HG02610 (cell line): ENCODE results near the gene ZSWIM5.
A peak's percentile ranks its signal among the peaks of the same experiment; 100 is the strongest.

Source experiments
- ATAC-seq: cut with Tn5 transposase; IDR thresholded peaks from one replicate; pipeline ENCODE4 v1.9.1; 2021; ENCODE audit warnings: mild to moderate bottlenecking, moderate library complexity; ENCODE audit not compliant: unreplicated experiment

The ZSWIM5 gene

DNA sequence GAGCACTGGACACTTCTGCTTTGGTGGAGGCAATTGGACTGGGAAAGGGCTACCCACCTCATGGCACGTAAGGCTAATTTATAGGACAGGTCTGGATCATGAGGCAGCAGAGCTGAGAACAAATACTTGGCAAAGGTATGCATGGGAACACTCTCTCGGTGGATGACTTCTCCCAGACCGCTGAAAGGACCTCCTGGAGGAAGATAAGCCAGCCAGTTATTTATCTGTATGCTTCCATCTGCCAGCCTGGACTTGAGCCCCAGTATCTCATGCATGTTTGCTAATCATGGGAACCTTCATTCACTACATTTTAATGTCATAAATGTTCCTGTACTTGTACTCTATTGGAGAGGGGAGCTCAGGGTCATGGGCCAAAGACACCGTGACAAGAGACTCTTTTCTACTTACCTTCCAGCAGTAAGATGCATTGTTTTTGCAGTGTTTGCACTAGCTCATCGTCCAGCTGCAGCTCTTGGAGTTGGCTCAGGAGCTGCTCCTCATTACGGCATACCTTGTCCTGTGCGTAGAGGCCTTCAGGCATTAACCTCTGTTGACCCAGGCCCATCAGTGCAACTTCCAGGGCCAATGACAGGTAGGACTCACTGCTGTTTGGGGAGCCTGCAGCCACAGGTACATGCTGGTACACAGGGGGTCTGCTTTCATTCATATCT, 170.6 kb downstream of the ZSWIM5 start:
- no peak for ATAC-seq

DNA sequence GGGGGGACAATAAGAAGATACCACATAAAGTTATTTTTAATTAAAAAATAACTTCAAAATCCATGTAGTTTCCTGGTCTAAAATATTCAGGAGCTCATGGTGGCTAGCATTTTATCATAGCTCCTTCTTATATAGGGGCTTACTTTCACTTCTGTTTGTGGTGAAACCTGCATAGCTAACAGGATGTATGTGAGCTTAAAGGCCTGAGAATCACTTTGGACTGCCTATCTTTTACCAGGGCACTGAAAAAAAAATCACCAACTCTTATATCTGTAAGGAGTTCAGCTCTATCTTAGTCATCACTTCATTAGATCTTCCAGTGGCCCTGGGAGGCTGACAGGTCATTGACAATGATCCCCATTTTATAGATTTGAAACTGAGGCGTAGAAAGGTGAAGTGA, 173.0 kb downstream of the ZSWIM5 start:
- ATAC-seq: no peak

DNA sequence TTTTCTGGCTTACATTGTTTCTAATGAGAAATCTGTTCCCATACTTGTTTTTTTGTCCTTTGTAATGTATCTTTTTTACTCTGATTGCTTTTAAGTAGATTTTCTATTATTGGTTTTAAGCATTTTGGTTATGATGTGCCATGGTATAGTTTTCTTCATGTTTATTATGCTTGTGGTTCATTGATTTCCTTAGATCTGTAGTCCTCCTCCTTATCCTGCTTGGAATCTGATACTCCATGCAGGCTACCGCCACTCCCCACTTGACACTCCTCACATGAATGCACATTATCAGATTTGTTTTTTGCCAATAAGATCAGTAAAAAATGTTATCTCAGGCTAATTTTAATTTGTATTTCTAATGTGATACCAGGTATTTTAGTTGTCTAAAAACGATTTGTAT, 173.6 kb downstream of the ZSWIM5 start:
- ATAC-seq: no peak

DNA sequence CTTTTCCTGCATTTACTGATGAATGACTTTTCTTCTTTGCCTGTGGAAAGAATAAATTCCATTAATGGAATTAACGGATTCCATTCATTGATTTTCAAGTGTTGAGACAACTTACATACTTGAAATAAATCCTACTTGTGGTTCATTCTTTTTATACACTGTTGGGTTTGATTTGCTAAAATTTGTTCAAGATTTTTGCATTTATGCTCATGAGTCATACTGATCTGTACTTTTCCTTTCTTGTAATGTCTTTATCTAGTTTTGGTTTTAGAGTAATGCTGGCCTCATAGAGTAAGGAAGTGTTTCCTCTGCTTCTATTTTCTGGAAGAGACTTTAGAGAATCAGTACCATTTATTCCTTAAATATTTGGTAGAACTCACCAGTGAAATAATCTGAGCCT, 180.0 kb downstream of the ZSWIM5 start:
- ATAC-seq: no peak

DNA sequence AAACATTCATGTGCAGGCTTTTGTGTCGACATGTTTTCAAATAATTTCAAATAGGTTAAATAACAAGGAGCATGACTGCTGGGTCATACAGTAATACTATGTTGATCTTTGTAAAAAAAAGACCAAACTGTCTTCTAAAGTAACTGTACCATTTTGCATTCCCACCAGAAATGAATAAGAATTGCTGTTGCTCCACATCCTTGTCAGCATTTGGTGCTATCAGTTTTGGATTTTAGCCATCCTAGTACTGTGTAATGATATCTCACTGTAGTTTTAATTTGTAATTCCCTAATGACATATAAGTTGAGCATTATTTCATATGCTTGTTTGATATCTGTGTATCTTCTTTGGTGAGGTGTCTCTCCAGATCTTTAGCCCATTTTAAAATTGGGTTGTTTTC, 182.7 kb downstream of the ZSWIM5 start:
- ATAC-seq: no peak

DNA sequence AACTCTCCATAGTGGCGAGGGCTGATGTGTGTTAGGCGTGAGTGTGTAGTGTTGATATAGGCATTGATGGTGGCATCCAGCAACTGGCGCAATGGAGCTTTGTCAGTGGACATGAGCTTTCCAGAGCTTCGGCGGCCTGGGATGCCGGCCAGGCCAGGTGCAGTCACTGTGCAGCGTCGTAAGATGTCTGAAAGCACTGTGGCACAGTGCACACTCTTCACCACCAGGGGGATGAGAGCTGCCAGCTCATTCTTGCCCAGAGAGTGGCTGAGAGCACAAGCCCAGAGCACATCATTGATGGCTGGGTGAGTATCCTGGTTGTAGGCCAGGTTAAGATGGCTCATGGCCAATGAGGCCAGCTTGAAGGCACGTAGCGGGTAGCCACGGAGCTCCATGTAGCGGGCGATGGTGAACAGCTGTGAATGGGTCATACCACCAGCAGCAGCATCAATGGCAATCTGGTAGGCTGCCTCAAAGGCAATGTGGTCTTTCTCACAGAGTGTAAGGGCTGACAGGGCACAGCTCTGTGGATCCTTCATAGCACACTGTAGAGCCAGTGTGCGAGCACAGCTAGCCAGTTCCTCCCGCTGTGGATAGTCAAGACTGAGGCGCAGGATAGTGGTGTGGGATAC, 187.7 kb downstream of the ZSWIM5 start:
- ATAC-seq: peak; percentile 67

DNA sequence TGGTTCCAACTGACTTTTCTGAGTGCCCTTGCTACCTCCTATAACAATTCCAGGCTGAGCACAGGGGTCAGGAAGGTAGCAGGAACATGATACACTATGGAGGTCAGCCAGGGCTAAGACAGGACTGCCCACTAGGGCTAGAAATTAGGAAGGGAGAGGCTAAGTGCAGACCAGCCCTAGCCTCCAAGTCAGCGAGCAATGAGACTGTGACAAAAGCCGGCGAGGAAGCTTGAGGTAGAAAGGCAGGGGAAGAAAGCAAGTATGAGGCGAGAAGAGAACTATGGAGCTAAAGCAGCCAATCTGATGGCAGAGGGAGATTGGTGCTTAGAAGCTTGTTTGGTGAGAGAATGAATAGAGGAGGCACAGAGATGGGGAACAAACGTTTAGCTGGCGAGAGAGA, 189.6 kb downstream of the ZSWIM5 start:
- no peak for ATAC-seq

DNA sequence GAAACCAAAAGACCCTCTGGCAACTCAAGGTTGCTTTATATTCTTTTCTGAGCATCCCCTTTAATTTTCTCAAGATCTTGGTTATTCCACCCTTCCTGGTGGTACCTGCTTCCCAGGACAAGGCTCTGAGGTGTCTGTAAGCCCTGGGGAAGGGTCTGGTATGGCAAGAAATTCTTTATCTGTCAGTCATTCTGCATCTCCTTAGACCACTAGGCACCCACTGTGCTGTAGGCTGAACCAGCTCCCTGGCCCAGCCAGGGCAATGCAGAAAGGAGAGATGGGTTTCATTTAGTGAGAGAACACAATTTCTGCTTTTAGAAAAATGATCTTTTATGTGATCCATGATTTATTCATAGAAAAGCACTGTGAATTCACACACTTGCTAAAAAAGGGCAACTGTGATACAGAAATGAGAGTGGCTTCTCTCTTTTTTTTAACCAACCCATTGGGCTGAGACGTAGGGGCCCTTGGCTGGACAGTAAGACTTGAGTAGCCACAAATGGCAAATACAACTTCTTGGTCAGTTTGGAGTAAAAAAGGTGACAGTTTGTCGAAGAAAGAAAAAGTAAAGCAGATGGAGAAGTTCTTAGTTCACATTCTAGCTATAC, 190.2 kb downstream of the ZSWIM5 start:
- ATAC-seq: no peak

DNA sequence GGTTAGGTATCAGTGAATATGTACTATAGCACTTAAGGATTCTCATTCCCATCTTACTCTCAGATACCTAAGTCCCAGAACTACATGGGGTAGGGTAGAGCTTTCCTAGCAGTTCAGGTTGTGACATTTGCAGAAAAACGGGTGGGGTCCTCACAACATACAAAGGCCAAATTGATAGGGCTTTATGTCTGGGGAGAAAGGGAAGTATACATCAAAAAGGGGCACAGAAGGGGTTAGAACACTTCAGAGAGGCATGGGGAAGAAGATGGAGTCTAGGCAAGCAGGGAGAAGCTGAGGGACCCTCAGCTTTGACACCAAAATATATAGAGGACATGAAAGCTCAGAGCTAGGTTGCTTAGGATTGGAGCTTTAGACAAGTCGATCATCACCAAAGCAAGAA, 190.7 kb downstream of the ZSWIM5 start:
- no peak for ATAC-seq

DNA sequence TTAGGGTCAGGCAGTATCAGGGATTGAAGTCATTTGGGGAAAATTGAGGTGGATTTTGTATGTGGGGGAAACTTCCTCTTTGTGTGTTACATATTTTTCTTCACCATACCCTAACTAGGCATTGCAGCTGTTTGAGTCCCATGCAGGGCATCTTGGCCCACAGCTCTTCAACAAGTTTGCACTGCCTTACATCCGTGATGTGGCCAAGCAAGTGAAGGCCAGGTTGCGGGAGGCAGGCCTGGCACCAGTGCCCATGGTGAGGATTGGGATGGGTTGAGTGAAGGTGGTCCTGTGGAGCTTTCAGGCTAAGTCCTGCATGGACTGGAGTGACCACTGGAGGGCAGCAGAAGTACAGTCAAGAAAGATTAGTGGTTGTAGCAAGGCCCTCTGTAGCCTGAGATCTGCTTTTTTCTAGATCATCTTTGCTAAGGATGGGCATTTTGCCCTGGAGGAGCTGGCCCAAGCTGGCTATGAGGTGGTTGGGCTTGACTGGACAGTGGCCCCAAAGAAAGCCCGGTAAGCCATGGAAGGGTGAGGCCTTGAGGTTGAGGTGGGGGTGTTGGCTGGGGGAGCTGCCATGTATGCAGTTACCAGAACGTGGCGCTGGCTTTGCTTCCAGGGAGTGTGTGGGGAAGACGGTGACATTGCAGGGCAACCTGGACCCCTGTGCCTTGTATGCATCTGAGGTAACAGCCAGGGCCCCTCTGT, 191.9 kb downstream of the ZSWIM5 start:
- ATAC-seq: no peak

DNA sequence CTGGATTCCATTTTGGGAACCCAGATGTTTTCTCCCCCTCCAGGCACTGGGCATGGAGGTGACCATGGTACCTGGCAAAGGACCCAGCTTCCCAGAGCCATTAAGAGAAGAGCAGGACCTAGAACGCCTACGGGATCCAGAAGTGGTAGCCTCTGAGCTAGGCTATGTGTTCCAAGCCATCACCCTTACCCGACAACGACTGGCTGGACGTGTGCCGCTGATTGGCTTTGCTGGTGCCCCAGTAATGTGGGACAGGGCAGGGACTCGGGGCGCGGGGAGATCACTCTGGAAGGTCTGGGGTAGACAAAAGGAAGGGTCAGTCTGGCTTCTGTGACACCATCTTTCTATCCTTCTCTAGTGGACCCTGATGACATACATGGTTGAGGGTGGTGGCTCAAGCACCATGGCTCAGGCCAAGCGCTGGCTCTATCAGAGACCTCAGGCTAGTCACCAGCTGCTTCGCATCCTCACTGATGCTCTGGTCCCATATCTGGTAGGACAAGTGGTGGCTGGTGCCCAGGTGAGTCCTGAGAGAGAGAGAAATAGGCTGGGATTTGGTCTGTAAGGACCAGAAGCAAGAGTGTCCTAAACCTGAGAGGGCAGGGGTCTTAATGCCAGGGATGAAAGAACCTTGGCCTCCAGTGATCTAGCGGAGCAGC, 192.7 kb downstream of the ZSWIM5 start:
- no peak for ATAC-seq

DNA sequence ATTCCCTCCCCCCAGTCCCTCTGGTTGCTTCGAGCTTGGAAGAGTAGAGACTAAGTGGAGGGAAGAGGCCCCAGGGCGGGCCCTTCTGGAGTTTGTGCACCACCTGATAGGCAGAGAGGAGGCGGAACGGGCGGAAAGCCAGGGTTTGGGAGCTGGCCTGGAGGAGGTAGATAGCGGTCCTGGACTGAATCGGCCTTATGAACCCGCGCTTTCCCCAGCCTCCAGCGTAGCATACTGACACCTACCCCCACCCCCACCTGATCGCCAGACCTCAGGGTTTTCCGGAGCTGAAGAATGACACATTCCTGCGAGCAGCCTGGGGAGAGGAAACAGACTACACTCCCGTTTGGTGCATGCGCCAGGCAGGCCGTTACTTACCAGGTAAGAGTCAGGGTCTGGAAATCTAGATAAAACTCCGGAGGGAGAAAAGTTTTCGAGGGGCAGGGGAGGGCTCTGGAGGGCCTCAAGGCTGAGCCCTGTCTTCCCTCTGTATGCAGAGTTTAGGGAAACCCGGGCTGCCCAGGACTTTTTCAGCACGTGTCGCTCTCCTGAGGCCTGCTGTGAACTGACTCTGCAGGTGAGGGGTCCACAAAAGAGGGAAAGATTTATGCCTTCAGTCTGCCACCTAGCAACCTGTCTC, 193.6 kb downstream of the ZSWIM5 start:
- ATAC-seq: no peak

DNA sequence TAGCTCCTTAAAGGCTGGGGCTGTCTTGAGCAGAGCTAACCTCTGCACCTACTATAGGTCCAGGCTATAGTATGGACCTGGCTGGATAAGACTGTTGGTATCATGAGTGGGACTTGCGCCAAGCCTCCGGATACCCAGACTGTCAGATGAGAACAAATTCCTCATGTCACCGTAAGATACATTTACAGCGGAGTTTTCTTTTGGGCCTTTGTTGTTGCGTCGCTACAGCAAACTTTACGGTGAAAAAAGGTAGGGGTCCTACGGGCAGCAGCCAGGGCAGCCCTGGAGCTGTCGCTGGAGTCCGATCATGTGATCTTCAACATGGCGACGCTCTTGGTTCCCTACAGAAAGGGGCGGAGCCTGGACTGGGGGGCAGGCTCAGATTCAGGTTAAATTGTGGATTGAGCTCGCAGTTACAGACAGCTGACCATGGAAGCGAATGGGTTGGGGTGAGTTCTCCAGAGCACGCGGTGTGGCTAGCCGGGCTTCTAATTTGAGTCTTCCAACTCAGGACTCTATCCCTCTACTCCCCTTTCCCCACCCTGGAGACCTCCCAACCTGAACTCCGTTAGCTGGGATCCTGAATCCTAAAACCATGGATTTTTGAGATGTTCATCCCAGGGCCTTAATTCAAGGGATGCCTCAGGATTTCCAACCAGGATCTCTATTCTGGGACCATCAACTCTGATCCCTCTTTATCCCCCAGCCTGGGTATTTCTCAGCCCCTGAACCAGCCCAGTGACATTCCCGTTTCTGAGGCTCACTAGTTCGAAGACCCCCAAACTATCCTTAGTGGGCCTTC, 194.4 kb downstream of the ZSWIM5 start, which contains the start of gene UROD:
Gene UROD, plus strand, starts transcription at position 418 of the 802 bp plus-strand sequence. Its CDS starts 12 bp downstream, at position 430.
- peak; percentile 64 for ATAC-seq

DNA sequence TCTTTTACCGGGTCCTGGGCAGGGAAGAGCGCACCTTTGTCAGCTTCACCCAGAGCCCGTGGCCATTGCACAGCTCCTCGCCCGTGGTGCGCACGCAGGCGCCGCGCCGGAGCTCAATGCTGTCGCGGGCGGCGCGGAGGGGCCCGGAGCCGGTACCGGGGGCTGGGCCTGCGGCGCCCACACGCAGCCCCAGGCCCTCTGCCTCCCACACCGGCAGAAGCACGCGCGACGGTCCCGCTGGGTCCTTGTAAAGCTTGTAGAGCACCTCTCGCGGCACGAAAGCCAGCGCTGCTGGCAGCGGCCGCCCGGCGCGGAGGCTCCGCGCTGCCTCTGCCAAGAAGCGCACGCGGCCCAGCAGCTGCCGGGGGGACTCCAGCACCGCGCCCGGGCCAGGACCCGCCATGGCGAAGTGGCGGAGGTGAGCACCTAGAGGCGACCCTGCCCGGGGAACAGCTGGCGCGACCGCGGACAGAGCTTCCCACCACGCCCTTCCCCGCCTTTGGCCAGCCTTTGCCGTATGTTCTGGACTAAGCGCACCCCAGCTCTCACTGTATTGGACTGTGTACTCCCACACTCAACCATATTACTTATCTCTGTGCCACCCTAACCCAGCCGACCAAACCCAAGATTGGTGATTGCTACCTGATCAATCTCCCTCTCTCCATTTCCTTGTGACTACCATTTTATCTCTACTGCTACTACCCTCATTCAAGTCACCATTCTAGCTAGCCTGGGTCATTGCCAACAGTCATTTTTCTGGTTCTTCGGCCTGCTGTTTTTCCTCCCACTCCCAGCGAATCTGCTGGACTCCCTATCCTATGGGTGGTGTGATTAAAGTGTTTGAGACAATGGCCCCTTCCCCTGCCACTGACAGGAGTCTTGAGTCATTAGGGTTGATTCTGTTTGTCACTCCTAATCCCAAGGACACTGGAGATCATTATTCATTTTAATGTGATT, 195.3 kb downstream of the ZSWIM5 start, which contains the start of gene HECTD3:
Gene HECTD3, minus strand, starts transcription at position 470 of the 957 bp plus-strand sequence. Its CDS starts 67 bp downstream, at position 403.
- ATAC-seq: peak; percentile 71

DNA sequence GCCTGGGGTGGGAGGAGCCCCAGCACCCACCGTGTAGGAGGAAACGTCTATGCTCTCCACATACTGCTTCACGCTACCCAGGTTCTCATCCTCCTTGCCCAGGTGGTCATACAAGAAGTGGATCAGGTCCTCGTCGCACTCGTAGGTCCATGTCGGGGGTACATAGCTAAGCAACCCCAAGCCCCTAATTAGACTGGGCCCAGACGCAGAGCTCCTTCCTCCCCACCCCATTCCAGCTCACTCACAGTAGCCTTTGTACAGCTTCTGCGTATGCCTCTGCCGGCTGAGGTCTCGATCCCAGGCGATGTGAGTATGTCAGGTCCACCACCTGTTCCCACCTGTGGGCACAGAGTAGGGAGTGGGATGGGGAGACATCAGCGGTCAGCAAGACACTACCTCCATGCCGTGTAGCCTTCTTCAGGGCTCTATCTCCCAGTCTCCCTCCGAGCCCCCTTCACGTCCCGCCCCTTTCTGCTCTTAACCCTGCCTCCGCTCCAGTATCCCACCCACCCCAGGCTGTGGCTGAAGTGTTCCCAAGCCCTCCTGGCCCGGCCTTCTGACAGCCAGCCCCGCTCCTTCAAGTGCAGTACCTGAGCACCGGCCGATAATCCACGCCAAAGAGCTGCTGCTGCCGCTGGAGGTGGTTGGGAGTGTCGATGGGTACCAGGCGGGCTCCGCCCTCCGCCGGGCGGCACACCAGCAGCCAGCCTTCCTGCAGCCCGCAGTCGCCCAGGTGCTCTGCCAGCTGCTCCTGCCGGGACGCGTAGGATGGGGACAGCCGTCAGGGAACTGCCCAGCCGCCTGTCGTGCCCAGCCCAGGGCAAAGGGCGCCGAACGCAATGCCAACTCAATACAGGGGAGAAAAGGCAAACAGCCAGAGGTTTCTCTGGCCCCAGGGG, 196.2 kb downstream of the ZSWIM5 start:
- ATAC-seq: no peak

DNA sequence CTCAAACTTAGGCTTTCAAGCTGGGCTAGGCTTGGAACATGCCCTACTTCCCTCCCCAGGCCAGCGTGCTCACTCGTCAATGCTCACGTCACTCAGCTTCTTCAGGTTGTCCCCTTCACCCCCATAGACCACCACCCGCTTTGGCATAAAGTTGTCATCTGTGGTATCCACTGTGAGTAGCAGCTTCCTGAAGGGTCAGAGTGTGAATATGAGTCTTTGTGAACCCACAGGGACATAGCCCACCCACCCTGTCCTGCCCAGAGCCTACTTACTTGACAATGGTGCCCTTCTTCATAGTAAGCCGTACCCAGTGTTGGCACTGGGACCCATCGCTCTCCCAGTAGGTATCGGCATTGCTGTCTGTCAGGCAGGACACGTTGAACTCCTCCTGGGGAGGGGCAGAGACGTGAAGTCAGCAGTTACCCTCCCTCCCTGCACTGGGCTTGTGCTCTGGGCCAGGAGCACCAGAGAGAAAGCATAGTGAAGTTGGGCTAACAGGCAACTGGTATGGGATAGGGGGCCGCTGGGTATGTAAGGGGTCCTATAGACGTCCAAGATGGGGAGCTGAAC, 197.0 kb downstream of the ZSWIM5 start:
- no peak for ATAC-seq

DNA sequence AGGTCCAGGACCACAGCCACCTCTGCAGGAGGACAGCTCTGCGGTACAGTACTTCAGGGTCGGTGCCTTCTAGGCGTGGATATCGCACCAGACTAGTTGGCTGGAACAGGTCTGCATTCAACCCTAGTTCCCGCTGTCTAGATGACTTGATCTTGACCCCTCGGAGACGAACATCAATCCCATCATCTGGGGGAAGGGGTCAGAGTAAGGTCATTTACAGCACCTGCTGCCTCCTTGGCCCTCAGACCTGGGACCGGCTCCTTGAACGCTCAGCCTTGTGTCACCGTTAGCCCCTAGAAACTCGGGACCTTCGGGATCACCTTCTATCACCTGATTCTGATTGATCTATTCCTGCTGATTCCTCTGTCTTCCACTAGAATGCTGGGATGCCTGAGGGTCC, 197.9 kb downstream of the ZSWIM5 start:
- no peak for ATAC-seq
